K562 (cell line): ENCODE results near the gene ACSS2. TPM values are rescaled to one million over a fixed set of nuclear protein-coding genes. Genes with fewer than 3 reads are reported as not detected.
A peak's percentile ranks its signal among the peaks of the same experiment; 100 is the strongest.

ENCODE experiments used
- ATAC-seq: fragments of 200-7000 bp; cut with Tn5 transposase; 3 replicates; pipeline ENCODE4 v1.9.1; 2020; ENCODE audit warnings: moderate library complexity
- BruUV-seq: library from RNA; stranded (reverse); fragments of 400-500 nt; replicated peaks from 2 replicates; lab custom pipeline; 2021; lab: Mats Ljungman, UMichigan
- CTCF ChIA-PET: fragments of 300-600 bp; formaldehyde crosslinking; extraction: SDS; loops from one replicate; lab custom pipeline; 2021; ENCODE audit warnings: low intra/inter-chr PET ratio; lab: Yijun Ruan, JAX
- POLR2A ChIA-PET: fragments of 300-600, 350-650 bp; sonication (Branson Sonifier 250); formaldehyde crosslinking; extraction: SDS; loops from one replicate; lab custom pipeline; 2021; ENCODE audit warnings: antibody characterized with exemption, inconsistent platforms; lab: Yijun Ruan, JAX
- DNase-seq, 4 experiments: peaks; one replicate each; pipeline versions ENCODE4 v3.0.0 to v3.0.0-alpha.2; 2011 to 2018; ENCODE audit warnings: low spot score in 3 of 4, mixed read lengths in 3 of 4; ENCODE audit errors: extremely low read depth in 1 of 4
- FAIRE-seq: peaks from 2 replicates; lab custom pipeline; 2011; peaks lifted over from hg19 to GRCh38; lab: Jason Lieb, UNC
- H2AFZ ChIP-seq: 2 replicates; pipeline ENCODE4 v1.6.0; 2011; ENCODE audit warnings: low read depth, low read length, control low read depth, inconsistent platforms
- H3K27ac ChIP-seq: fragments of 200-600 bp; 3 replicates; pipeline ENCODE4 v1.8.0; 2011; ENCODE audit warnings: low read depth, mild to moderate bottlenecking, control low read depth, inconsistent platforms, low read length, moderate library complexity, mixed read lengths; ENCODE audit errors: extremely low read depth
- H3K27me3 ChIP-seq, 2 experiments: fragments of 300-600 bp in 1 of 2; 2 replicates in 1 of 2; 3 replicates in 1 of 2; pipeline versions ENCODE4 v1.6.0 to v1.8.0; 2011; ENCODE audit warnings: inconsistent platforms in 2 of 2, low read length in 2 of 2, mild to moderate bottlenecking in 1 of 2, mixed read lengths in 1 of 2, moderate library complexity in 1 of 2; ENCODE audit not compliant: control insufficient read depth in 2 of 2, insufficient read depth in 2 of 2
- H3K36me3 ChIP-seq: fragments of 300-600 bp; 3 replicates; pipeline ENCODE4 v1.8.0; 2011; ENCODE audit warnings: mild to moderate bottlenecking, low read length, inconsistent platforms; ENCODE audit not compliant: control insufficient read depth, insufficient read depth
- H3K4me1 ChIP-seq, 2 experiments: fragments of 200-600 bp in 1 of 2; replicated peaks in 1 of 2; 2 replicates in 1 of 2; 3 replicates in 1 of 2; pipeline versions ENCODE4 v1.5.1 to v1.8.0; 2011; ENCODE audit warnings: inconsistent platforms in 2 of 2, low read length in 2 of 2, mild to moderate bottlenecking in 1 of 2, mixed read lengths in 1 of 2, moderate library complexity in 1 of 2; ENCODE audit not compliant: control insufficient read depth in 2 of 2, insufficient read depth in 2 of 2
- H3K4me2 ChIP-seq: 2 replicates; pipeline ENCODE4 v1.6.1; 2011; ENCODE audit warnings: low read length, control low read depth, inconsistent platforms, mixed read lengths; ENCODE audit not compliant: insufficient read depth
- H3K4me3 ChIP-seq: fragments of 200-600 bp; sonication (generic), shearing (Covaris generic); 2 replicates; pipeline ENCODE4 v1.5.1; 2016; ENCODE audit warnings: control low read depth, inconsistent platforms
- H3K79me2 ChIP-seq: fragments of 200-600 bp; 3 replicates; pipeline ENCODE4 v1.8.0; 2011; ENCODE audit warnings: low read length, inconsistent platforms; ENCODE audit not compliant: control insufficient read depth, insufficient read depth
- H3K9ac ChIP-seq, 2 experiments: 2 replicates each; pipeline versions ENCODE4 v1.6.0 to v1.6.1; 2011; ENCODE audit warnings: low read depth in 2 of 2, low read length in 2 of 2, control low read depth in 1 of 2, inconsistent platforms in 1 of 2, mild to moderate bottlenecking in 1 of 2, mixed read lengths in 1 of 2; ENCODE audit not compliant: insufficient read depth in 1 of 2
- H3K9me1 ChIP-seq: one replicate; pipeline ENCODE4 v1.6.0; 2011; ENCODE audit warnings: inconsistent platforms, mild to moderate bottlenecking, low read length, moderate library complexity; ENCODE audit not compliant: control insufficient read depth, insufficient read depth
- H3K9me3 ChIP-seq: replicated peaks from 2 replicates; pipeline ENCODE4 v1.5.1; 2011; ENCODE audit warnings: low read depth, low read length, inconsistent platforms; ENCODE audit not compliant: control insufficient read depth, insufficient read depth
- H4K20me1 ChIP-seq: replicated peaks from 2 replicates; pipeline ENCODE4 v1.6.1; 2011; ENCODE audit warnings: low read length, inconsistent platforms, mixed read lengths; ENCODE audit not compliant: control insufficient read depth, insufficient read depth
- ARNT ChIP-seq, 2 experiments: fragments of 450-650 bp; IDR thresholded peaks; 2 replicates each; pipeline ENCODE4 v1.6.1; 2016; ENCODE audit warnings: mild to moderate bottlenecking in 1 of 2
- ATF7 ChIP-seq: fragments of 450-650 bp; IDR thresholded peaks from 2 replicates; pipeline ENCODE4 v1.7.1; 2014; ENCODE audit warnings: mild to moderate bottlenecking, moderate library complexity
- CHD2 ChIP-seq: IDR thresholded peaks from 2 replicates; pipeline ENCODE4 v1.6.1; 2011; ENCODE audit warnings: low read depth, low read length
- GABPB2 ChIP-seq: fragments of 250-450 bp; sonication (Bioruptor Pico); conservative IDR thresholded peaks from 2 replicates; pipeline ENCODE4 v1.5.1; 2021; ENCODE audit warnings: mild to moderate bottlenecking
- GATAD2A ChIP-seq: fragments of 450-650 bp; IDR thresholded peaks from 2 replicates; pipeline ENCODE4 v1.6.1; 2017
- KLF6 ChIP-seq: fragments of 250-450 bp; sonication (Bioruptor Pico); IDR thresholded peaks from 2 replicates; pipeline ENCODE4 v1.4.0; 2020; ENCODE audit warnings: mild to moderate bottlenecking, moderate library complexity, borderline replicate concordance
- RBM17 ChIP-seq: fragments of 200-400 bp; formaldehyde crosslinking; IDR thresholded peaks from 2 replicates; pipeline ENCODE4 v1.6.1; 2017; ENCODE audit warnings: low read depth, mild to moderate bottlenecking, low read length, borderline replicate concordance
- RCOR1 ChIP-seq, 2 experiments: IDR thresholded peaks; 2 replicates each; pipeline ENCODE4 v1.6.1; 2012; ENCODE audit warnings: low read depth in 2 of 2, low read length in 2 of 2, borderline replicate concordance in 1 of 2, improper control_type of control experiment in 1 of 2
- RFX1 ChIP-seq: fragments of 450-650 bp; IDR thresholded peaks from 2 replicates; pipeline ENCODE4 v1.6.1; 2016; ENCODE audit warnings: mild to moderate bottlenecking, moderate library complexity
- SMAD4 ChIP-seq: fragments of 250-450 bp; sonication (Bioruptor Pico); conservative IDR thresholded peaks from 2 replicates; pipeline ENCODE4 v1.8.0; 2021; ENCODE audit warnings: inconsistent platforms, mild to moderate bottlenecking, moderate library complexity
- ZNF165 ChIP-seq: fragments of 250-450 bp; sonication (Bioruptor Pico); IDR thresholded peaks from 2 replicates; pipeline ENCODE4 v1.4.0; 2020; ENCODE audit warnings: borderline replicate concordance
- ZNF212 ChIP-seq: fragments of 450-650 bp; formaldehyde crosslinking; IDR thresholded peaks from 2 replicates; pipeline ENCODE4 v1.4.0; 2020; ENCODE audit warnings: mild to moderate bottlenecking
- ZNF239 ChIP-seq: fragments of 250-450 bp; sonication (Bioruptor Pico); IDR thresholded peaks from 2 replicates; pipeline ENCODE4 v1.4.0; 2020; ENCODE audit warnings: mild to moderate bottlenecking
- ZSCAN32 ChIP-seq: fragments of 450-650 bp; formaldehyde crosslinking; IDR thresholded peaks from 2 replicates; pipeline ENCODE4 v1.4.0; 2020; ENCODE audit warnings: mild to moderate bottlenecking, moderate library complexity
- WGBS: fragments of 100-300 bp; shearing (Covaris generic); methylation state at CpG from one replicate; pipeline ENCODE4 v1.1.6; 2016; ENCODE audit warnings: low coverage, mixed read lengths; ENCODE audit not compliant: insufficient coverage; ENCODE audit errors: missing lambda C conversion rate; 5-methylcytosine and 5-hydroxymethylcytosine counted together
- in situ Hi-C: fragments of 300-500 bp; cut with MboI; formaldehyde crosslinking; loops from 4 replicates; pipeline ENCODE4 v1.15.0; 2018; ENCODE audit warnings: inconsistent platforms, mixed read lengths
- intact Hi-C: fragments of 100-400 bp; cut with micrococcal nuclease; formaldehyde crosslinking; loops from 2 replicates; pipeline ENCODE4 v1.14.2; 2022
- polyA plus RNA-seq, 8 experiments: library from polyadenylated mRNA; depleted of rRNA in 4 of 8; stranded (reverse) in 5 of 8; unstranded in 3 of 8; fragments of >200 nt; fragmentation: Nextera tagmentation in 2 of 8; fragmentation: Illumina TruSeq in 1 of 8; extraction: Ambion mirVana in 2 of 8; extraction: Trizol in 1 of 8; gene quantifications; 2 replicates each; pipeline versions ENCODE4 v1.2.1 to v1.2.3, GENCODE V29; 2011 to 2014; ENCODE audit warnings: inconsistent platforms in 1 of 8, missing spikeins in 1 of 8
- total RNA-seq, 7 experiments: library from RNA; depleted of rRNA in 6 of 7; stranded (reverse); fragments of >200 nt in 6 of 7; fragmentation: Illumina TruSeq in 2 of 7; extraction: Trizol in 2 of 7; gene quantifications; 2 replicates each; pipeline versions ENCODE4 v1.2.1 to v1.2.3, GENCODE V29; 2011 to 2021; ENCODE audit warnings: low replicate concordance in 1 of 7
- TF ChIP-seq, protein P1 (sequence below): sonication (generic); formaldehyde crosslinking; IDR thresholded peaks from 2 replicates; pipeline ENCODE4 v1.8.0; 2023; ENCODE audit warnings: mild to moderate bottlenecking, missing genetic modification reagents
- TF ChIP-seq, protein P2 (sequence below): fragments of 250-450 bp; sonication (Bioruptor Pico); IDR thresholded peaks from 2 replicates; pipeline ENCODE4 v1.6.1; 2021; ENCODE audit warnings: mild to moderate bottlenecking

Gene ACSS2
- total and polyA plus RNA-seq, 9 of the 15 experiments (the other 6 are each of a cell fraction or from before 2014, with no cell fraction given) = 21.9 to 246 (median 66.2) TPM

DNA sequence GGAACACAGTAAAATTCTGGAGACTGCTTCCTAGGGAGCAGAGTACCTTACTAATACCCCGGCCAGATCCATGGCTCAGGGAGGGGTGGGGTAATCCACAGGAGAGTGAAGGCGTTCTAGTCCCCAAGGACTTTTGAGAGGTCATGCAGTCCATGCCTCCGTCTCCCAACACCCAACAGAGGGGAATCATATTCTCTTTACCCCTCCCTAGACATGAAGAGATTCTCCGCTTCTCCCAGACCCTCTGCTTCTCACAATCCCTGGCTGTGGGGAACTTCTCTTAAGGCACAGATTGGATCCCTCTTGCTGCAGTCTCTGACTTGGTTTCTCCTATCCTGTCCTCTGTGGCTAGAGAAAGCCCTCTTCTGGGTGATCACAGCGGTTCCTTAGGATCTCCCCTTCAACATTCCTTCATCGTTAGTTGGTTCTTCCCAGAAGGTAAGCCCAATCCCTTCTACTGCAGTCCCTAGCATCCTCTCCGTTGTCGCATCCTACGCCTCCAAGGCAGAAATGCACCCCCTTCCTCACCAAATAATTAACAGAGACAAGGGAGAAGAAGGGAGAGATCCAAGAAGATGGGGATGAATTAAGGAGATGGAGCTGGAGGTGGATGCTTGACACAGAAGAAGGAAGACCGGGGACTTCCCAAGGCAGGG is 4.3 kb upstream of the ACSS2 start (continued):
- TF ChIP-seq, protein P1, sequence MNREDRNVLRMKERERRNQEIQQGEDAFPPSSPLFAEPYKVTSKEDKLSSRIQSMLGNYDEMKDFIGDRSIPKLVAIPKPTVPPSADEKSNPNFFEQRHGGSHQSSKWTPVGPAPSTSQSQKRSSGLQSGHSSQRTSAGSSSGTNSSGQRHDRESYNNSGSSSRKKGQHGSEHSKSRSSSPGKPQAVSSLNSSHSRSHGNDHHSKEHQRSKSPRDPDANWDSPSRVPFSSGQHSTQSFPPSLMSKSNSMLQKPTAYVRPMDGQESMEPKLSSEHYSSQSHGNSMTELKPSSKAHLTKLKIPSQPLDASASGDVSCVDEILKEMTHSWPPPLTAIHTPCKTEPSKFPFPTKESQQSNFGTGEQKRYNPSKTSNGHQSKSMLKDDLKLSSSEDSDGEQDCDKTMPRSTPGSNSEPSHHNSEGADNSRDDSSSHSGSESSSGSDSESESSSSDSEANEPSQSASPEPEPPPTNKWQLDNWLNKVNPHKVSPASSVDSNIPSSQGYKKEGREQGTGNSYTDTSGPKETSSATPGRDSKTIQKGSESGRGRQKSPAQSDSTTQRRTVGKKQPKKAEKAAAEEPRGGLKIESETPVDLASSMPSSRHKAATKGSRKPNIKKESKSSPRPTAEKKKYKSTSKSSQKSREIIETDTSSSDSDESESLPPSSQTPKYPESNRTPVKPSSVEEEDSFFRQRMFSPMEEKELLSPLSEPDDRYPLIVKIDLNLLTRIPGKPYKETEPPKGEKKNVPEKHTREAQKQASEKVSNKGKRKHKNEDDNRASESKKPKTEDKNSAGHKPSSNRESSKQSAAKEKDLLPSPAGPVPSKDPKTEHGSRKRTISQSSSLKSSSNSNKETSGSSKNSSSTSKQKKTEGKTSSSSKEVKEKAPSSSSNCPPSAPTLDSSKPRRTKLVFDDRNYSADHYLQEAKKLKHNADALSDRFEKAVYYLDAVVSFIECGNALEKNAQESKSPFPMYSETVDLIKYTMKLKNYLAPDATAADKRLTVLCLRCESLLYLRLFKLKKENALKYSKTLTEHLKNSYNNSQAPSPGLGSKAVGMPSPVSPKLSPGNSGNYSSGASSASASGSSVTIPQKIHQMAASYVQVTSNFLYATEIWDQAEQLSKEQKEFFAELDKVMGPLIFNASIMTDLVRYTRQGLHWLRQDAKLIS (CRISPR knock-in tag) = 0 out of 2 replicates have a peak, but pooled peaks have one; percentile 9

DNA sequence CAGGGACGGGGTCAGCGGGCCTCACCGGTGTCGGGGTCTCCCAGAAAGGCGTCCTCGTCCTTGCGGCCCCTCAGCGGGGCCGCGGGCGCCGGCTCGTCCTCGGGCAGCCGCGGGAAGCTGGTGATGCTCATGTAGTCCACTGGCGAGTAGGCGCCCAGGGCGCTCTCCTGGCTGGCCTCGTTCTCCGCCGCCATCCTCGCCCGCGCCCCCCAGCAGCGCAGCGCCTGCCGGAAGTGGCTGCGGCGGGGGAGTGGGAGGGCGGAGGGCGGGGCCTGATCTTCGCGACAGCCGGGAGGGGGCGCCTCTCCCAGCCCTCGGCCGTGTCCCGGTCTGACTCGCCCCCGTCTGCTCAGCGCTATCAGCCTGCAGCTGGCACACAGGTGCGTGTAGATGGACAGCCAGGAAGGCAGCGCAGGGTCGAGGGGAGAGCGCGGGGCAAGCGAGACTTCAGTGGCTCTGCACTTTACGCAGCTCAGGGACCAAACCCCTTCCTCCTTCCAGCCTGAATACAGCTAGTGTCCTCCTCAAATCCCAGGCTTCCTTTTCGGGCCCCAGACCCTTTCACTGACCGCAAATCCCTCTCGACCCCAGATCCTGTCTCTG is 3.7 kb upstream of the ACSS2 start, which contains the start of gene GGT7:
Gene GGT7, minus strand, starts transcription at position 235 of the 603 bp plus-strand sequence. Its CDS starts 41 bp downstream, at position 194.
- ChIA-PET CTCF (interaction anchor here (0.6 to 1.3 kb wide), 5 partner anchors 38 to 668 kb away, joined by 3 to 4 read pairs (median 3); no protein-coding TSS in a partner anchor), POLR2A (interaction anchor here (1.1 to 1.3 kb wide), 2 partner anchors 10 to 220 kb away, joined by 3 to 4 read pairs; partner anchors contain the start of gene TRPC4AP)
- Histone ChIP-seq H3K9ac (peak within 1 kb of the TSS; percentile 74 to 95), H3K36me3 (no peaks in the 10 kb centered on the region), H3K4me2 (peak within 1 kb of the TSS; percentile 96), H3K79me2 (peaks cover 27% of the 10 kb centered on the region), H3K27me3 (no peaks in the 10 kb centered on the region; a peak in 1 of 5 replicates), H3K9me3 (no peaks in the 10 kb centered on the region), H3K27ac (peak within 1 kb of the TSS; percentile 37), H3K9me1 (no peaks in the 10 kb centered on the region), H2AFZ (peak within 1 kb of the TSS; percentile 91), H3K4me1 (peaks cover 28% of the 10 kb centered on the region in 2 experiments; a peak in 4 of 5 replicates), H3K4me3 (peak within 1 kb of the TSS; percentile 59), H4K20me1 (0 out of 2 replicates have a peak, but pooled peaks cover 3% of the 10 kb centered on the region)
- WGBS = 1% methylated on average over 45 of the region's 52 CpGs
- no TSS peak for BruUV-seq
- FAIRE-seq (peak; percentile 69), ATAC-seq (peak; percentile 76), DNase-seq (peak; percentile 88 to 96 (median 92))
- intact Hi-C loops = loop anchor here (1.0 to 10.0 kb wide), 3 partner anchors 275 to 392 kb away; partner anchors contain the start of gene EDEM2
- in situ Hi-C loops = loop anchor here (5.0 kb wide), 1 partner anchor 85 kb away; the partner anchor contains the start of genes GSS and MYH7B
- TF ChIP-seq RBM17 (no peak), CHD2 (no peak), ATF7 (0 out of 2 replicates have a peak, but pooled peaks have one; percentile 11), RFX1 (no peak), ZSCAN32 (CRISPR knock-in tag) (no peak), RCOR1 (IDR thresholded peaks at IDR 0.05; ENCODE audit: borderline replicate concordance in 1 of 2, low read depth in 2 of 2, low read length in 2 of 2) (peak in 1 of 2 experiments; percentile 53; a peak in 1 of 4 replicates), KLF6 (CRISPR knock-in tag) (no peak), ZNF165 (CRISPR knock-in tag) (0 out of 2 replicates have a peak, but pooled peaks have one; percentile 43), GABPB2 (CRISPR knock-in tag) (no peak), ZNF239 (CRISPR knock-in tag) (no peak), ZNF212 (CRISPR knock-in tag) (no peak), GATAD2A (0 out of 2 replicates have a peak, but pooled peaks have one; percentile 34), ARNT (IDR thresholded peaks at IDR 0.05) (no peak), SMAD4 (CRISPR knock-in tag) (peak; percentile 85)
- TF ChIP-seq, protein P2, sequence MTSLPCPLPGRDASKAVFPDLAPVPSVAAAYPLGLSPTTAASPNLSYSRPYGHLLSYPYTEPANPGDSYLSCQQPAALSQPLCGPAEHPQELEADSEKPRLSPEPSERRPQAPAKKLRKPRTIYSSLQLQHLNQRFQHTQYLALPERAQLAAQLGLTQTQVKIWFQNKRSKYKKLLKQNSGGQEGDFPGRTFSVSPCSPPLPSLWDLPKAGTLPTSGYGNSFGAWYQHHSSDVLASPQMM = no peak
